OCI-LY3 (cell line): ENCODE measurements around the gene PTPRJ.

ENCODE experiments used
- CTCF ChIP-seq: fragments of 200-600, 300-600 bp; sonication (generic); IDR thresholded peaks from 2 replicates; pipeline ENCODE4 v1.5.1; 2014; ENCODE audit warnings: antibody characterized with exemption, low read length, low read depth
- EZH2phosphoT487 ChIP-seq: fragments of 200-600 bp; shearing (Covaris generic); IDR thresholded peaks from 2 replicates; pipeline ENCODE4 v1.6.1; 2018; ENCODE audit warnings: antibody characterized with exemption, mixed run types, low read depth

GRCh38 chr11:48123254-48123875 lies 143.0 kb downstream of the PTPRJ start:
- TF ChIP-seq EZH2phosphoT487 (no peak), CTCF (no peak)
